ENCODE results near the gene PHF24. TPM values are rescaled to one million over a fixed set of nuclear protein-coding genes. Genes with fewer than 3 reads are reported as not detected.

The PHF24 gene
- total RNA-seq, 1 experiment from 2014 or later = not detected

DNA sequence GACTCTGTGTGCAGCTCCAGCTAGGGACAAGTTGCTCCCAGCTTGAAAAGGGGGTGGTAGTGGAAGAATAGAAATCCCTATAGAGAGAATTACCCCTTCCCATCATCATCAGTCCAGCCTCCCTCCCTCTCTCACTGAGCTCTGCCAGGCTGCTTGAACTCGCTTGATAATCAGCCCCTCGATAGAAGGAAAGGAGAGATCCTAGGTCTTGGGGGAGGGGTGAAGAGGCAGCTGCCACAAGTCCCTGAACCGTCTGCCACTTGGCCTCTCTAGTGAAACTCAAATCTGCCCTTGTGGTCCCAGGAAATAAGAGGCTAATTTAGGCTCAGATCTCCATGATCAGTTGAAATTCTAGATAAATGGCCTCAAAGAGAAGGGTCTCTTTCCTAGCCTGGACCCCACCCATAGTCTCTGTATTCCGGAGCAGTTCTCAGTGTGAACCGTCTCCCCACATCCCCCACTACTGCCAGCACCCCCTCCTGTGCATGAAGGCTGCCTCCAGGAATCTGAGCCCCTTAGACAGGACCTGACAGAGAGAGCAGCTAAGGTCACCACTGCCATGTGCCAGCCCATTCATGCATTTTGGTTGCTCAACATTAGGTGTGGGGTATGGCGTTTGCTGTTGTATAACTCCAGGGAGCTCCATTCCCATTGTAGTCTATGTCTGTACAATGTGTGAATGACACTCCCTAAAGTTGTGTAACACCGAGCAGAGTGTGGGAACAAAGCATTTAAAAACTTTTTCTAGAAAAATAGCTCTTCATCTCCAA, 37.0 kb downstream of the PHF24 start:
- Histone ChIP-seq H3K4me3 (no peak overlapping the region), H3K9me3 (ENCODE audit: insufficient read depth, low read depth) (no peaks in the 10 kb centered on the region), H4K20me1 (ENCODE audit: insufficient read depth) (no peaks in the 10 kb centered on the region), H3K79me2 (ENCODE audit: low read depth) (no peaks in the 10 kb centered on the region), H3K27ac (no peak overlapping the region), H2AFZ (no peak overlapping the region), H3F3A (ENCODE audit: insufficient read depth, low read depth) (peaks cover 4% of the 10 kb centered on the region; the same call in 1 of the 2 replicates), H3K4me1 (replicated peaks; ENCODE audit: insufficient read depth) (peaks cover 17% of the 10 kb centered on the region; the same call in 1 of the 2 replicates), H3K27me3 (ENCODE audit: insufficient read depth, low read depth) (no peaks in the 10 kb centered on the region), H3K4me2 (peak overlapping the region; percentile 31; the same call in 1 of the 2 replicates), H3K36me3 (ENCODE audit: low read depth) (no peaks in the 10 kb centered on the region), H3K9me2 (ENCODE audit: insufficient read depth) (no peaks in the 10 kb centered on the region)
- BruUV-seq (replicated peaks) = no TSS peak
- intact Hi-C loops (cut with micrococcal nuclease; ENCODE audit: unreplicated experiment) = loop anchor here (2.0 kb wide), 1 partner anchor 96 kb away; no protein-coding TSS in a partner anchor
- no peak for DNase-seq
- TF ChIP-seq EZH2 (IDR thresholded peaks at IDR 0.05; ENCODE audit: low read depth) = no peak
- TF ChIP-seq, protein P1, sequence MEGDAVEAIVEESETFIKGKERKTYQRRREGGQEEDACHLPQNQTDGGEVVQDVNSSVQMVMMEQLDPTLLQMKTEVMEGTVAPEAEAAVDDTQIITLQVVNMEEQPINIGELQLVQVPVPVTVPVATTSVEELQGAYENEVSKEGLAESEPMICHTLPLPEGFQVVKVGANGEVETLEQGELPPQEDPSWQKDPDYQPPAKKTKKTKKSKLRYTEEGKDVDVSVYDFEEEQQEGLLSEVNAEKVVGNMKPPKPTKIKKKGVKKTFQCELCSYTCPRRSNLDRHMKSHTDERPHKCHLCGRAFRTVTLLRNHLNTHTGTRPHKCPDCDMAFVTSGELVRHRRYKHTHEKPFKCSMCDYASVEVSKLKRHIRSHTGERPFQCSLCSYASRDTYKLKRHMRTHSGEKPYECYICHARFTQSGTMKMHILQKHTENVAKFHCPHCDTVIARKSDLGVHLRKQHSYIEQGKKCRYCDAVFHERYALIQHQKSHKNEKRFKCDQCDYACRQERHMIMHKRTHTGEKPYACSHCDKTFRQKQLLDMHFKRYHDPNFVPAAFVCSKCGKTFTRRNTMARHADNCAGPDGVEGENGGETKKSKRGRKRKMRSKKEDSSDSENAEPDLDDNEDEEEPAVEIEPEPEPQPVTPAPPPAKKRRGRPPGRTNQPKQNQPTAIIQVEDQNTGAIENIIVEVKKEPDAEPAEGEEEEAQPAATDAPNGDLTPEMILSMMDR (conservative IDR thresholded peaks at IDR 0.05) = no peak
- ChIA-PET POLR2A (ENCODE audit: unreplicated experiment) (interaction anchor here (0.6 kb wide), 1 partner anchor 33 kb away, joined by 14 read pairs; no protein-coding TSS in a partner anchor), CTCF (interaction anchor here (0.8 to 1.2 kb wide), 3 partner anchors 10 to 558 kb away, joined by 3 to 4 read pairs (median 3); partner anchors contain the start of gene ATOSB)

DNA sequence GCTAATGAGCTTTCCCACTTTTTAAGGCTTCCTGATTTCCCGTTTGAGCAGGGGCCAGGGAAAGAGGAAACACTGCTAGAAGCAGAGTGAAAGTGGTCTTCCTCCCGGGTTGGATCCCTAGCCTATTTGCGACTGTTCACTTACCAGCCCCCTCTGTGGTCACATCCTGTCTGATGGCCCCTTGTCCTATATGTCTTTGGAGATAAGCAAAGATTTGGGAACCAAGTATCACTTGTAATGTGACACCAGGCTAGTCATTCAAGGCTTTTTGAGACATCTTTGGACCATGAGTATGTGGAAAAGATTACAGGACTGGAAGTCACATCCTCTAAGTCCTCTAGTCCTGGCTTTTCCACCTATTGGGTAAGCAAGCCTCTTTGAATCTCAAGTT, 37.6 kb downstream of the PHF24 start:
- ChIA-PET POLR2A (ENCODE audit: unreplicated experiment) (no interaction called here), CTCF (no interaction called here)
- no peaks in the 10 kb centered on the region for H3K9me2 ChIP-seq (ENCODE audit: insufficient read depth)
- no peaks in the 10 kb centered on the region for H3K9me3 ChIP-seq (ENCODE audit: insufficient read depth, low read depth)
- no peaks in the 10 kb centered on the region for H3K79me2 ChIP-seq (ENCODE audit: low read depth)
- TF ChIP-seq EZH2 (IDR thresholded peaks at IDR 0.05; ENCODE audit: low read depth) = no peak
- TF ChIP-seq, protein P1 (conservative IDR thresholded peaks at IDR 0.05) = no peak
- no TSS peak for BruUV-seq (replicated peaks)
- no peaks in the 10 kb centered on the region for H3K27me3 ChIP-seq (ENCODE audit: insufficient read depth, low read depth)
- H2AFZ ChIP-seq = no peak overlapping the region
- no peaks in the 10 kb centered on the region for H4K20me1 ChIP-seq (ENCODE audit: insufficient read depth)
- H3K4me2 ChIP-seq = peak overlapping the region; percentile 31; the same call in 1 of the 2 replicates
- intact Hi-C loops (cut with micrococcal nuclease; ENCODE audit: unreplicated experiment) = loop anchor here (2.0 kb wide), 1 partner anchor 97 kb away; no protein-coding TSS in a partner anchor
- no peak overlapping the region for H3K27ac ChIP-seq
- DNase-seq = no peak
- H3F3A ChIP-seq (ENCODE audit: insufficient read depth, low read depth) = peaks cover 4% of the 10 kb centered on the region; the same call in 1 of the 2 replicates
- peaks cover 20% of the 10 kb centered on the region; the same call in 1 of the 2 replicates for H3K4me1 ChIP-seq (replicated peaks; ENCODE audit: insufficient read depth)
- no peaks in the 10 kb centered on the region for H3K36me3 ChIP-seq (ENCODE audit: low read depth)
- H3K4me3 ChIP-seq = no peak overlapping the region

DNA sequence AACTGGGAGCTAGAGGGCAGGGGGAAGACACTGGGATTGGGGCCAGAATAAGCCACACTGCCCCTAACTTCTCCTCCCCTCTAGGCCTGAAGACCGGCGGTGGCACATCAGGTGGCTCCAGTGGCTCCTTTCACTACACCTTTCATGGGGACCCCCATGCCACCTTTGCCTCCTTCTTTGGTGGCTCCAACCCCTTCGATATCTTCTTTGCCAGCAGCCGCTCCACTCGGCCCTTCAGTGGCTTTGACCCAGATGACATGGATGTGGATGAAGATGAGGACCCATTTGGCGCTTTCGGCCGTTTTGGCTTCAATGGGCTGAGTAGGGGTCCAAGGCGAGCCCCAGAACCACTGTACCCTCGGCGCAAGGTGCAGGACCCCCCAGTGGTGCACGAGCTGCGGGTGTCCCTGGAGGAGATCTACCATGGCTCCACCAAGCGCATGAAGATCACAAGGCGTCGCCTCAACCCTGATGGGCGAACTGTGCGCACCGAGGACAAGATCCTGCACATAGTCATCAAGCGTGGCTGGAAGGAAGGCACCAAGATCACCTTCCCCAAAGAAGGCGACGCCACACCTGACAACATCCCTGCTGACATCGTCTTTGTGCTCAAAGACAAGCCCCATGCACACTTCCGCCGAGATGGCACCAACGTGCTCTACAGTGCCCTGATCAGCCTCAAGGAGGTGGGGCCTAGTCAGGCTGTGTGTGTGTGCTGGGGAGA, 38.3 kb downstream of the PHF24 start:
- H4K20me1 ChIP-seq (ENCODE audit: insufficient read depth) = no peaks in the 10 kb centered on the region
- no peak overlapping the region for H2AFZ ChIP-seq
- H3K4me1 ChIP-seq (replicated peaks; ENCODE audit: insufficient read depth) = peaks cover 25% of the 10 kb centered on the region
- H3K4me3 ChIP-seq = no peak overlapping the region
- no peaks in the 10 kb centered on the region for H3K9me3 ChIP-seq (ENCODE audit: insufficient read depth, low read depth)
- TF ChIP-seq EZH2 (IDR thresholded peaks at IDR 0.05; ENCODE audit: low read depth) = no peak
- TF ChIP-seq, protein P1 (conservative IDR thresholded peaks at IDR 0.05) = no peak
- no peaks in the 10 kb centered on the region for H3K36me3 ChIP-seq (ENCODE audit: low read depth)
- H3F3A ChIP-seq (ENCODE audit: insufficient read depth, low read depth) = peaks cover 4% of the 10 kb centered on the region; the same call in 1 of the 2 replicates
- no peaks in the 10 kb centered on the region for H3K27me3 ChIP-seq (ENCODE audit: insufficient read depth, low read depth)
- ChIA-PET POLR2A (ENCODE audit: unreplicated experiment) (no interaction called here), CTCF (no interaction called here)
- intact Hi-C loops (cut with micrococcal nuclease; ENCODE audit: unreplicated experiment) = no loop called here
- no peak overlapping the region for H3K4me2 ChIP-seq
- no peak for DNase-seq
- H3K9me2 ChIP-seq (ENCODE audit: insufficient read depth) = no peaks in the 10 kb centered on the region
- no TSS peak for BruUV-seq (replicated peaks)
- no peak overlapping the region for H3K27ac ChIP-seq
- H3K79me2 ChIP-seq (ENCODE audit: low read depth) = no peaks in the 10 kb centered on the region

All from PC-9 (cell line).